CD8-positive, alpha-beta memory T cell (primary cell): Measurements from ENCODE around the gene HOXD10. TPM values are rescaled to one million over a fixed set of nuclear protein-coding genes. Genes with fewer than 3 reads are reported as not detected.

Experiments used
- CTCF ChIA-PET: fragments of 350-600 bp; sonication (Branson Sonifier 250); formaldehyde crosslinking; loops from one replicate; lab custom pipeline; 2021; ENCODE audit warnings: antibody characterized with exemption; lab: Charles Lee
- POLR2A ChIA-PET: fragments of 350-600 bp; sonication (Branson Sonifier 250); formaldehyde crosslinking; loops from one replicate; lab custom pipeline; 2021; ENCODE audit warnings: antibody characterized with exemption; lab: Charles Lee
- DNase-seq, 5 donors: peaks; one replicate each; pipeline versions ENCODE4 v3.0.0 to v3.0.0-alpha.2; 2020 to 2022; ENCODE audit warnings: mixed read lengths in 1 of 5
- H3K27ac ChIP-seq: one replicate; pipeline ENCODE4 v1.7.0; 2013; ENCODE audit warnings: low read depth, mild to moderate bottlenecking, low read length, moderate library complexity
- H3K27me3 ChIP-seq: 2 replicates; pipeline ENCODE4 v1.7.0; 2013; ENCODE audit warnings: low read length, mild to moderate bottlenecking; ENCODE audit not compliant: insufficient read depth, poor library complexity, severe bottlenecking
- H3K36me3 ChIP-seq: 2 replicates; pipeline ENCODE4 v1.7.0; 2013; ENCODE audit warnings: mild to moderate bottlenecking, low read length, moderate library complexity; ENCODE audit not compliant: insufficient read depth
- H3K4me1 ChIP-seq: 2 replicates; pipeline ENCODE4 v1.7.0; 2013; ENCODE audit warnings: mild to moderate bottlenecking, low read length, moderate library complexity; ENCODE audit not compliant: insufficient read depth
- H3K4me3 ChIP-seq: 2 replicates; pipeline ENCODE4 v1.7.0; 2013; ENCODE audit warnings: mild to moderate bottlenecking, low read length
- H3K9me3 ChIP-seq: 2 replicates; pipeline ENCODE4 v1.7.0; 2013; ENCODE audit warnings: mild to moderate bottlenecking, low read length
- H3K27ac Mint-ChIP-seq, 8 donors: one replicate each; pipeline ENCODE4 v1.8.0; 2020 to 2021; ENCODE audit warnings: mixed read lengths in 8 of 8, mild to moderate bottlenecking in 6 of 8, inconsistent platforms in 3 of 8, moderate library complexity in 3 of 8
- H3K27me3 Mint-ChIP-seq, 2 donors: one replicate each; pipeline ENCODE4 v1.8.0; 2020 to 2021; ENCODE audit warnings: mixed read lengths in 2 of 2, mild to moderate bottlenecking in 1 of 2, moderate library complexity in 1 of 2
- H3K36me3 Mint-ChIP-seq, 3 donors: one replicate each; pipeline ENCODE4 v1.8.0; 2020 to 2021; ENCODE audit warnings: mixed read lengths in 3 of 3, inconsistent platforms in 1 of 3, mild to moderate bottlenecking in 1 of 3
- H3K4me1 Mint-ChIP-seq, 3 donors: one replicate each; pipeline ENCODE4 v1.8.0; 2020 to 2021; ENCODE audit warnings: mixed read lengths in 3 of 3, inconsistent platforms in 1 of 3, mild to moderate bottlenecking in 1 of 3
- H3K4me3 Mint-ChIP-seq, 7 donors: one replicate each; pipeline ENCODE4 v1.8.0; 2020 to 2021; ENCODE audit warnings: mixed read lengths in 7 of 7, mild to moderate bottlenecking in 6 of 7, moderate library complexity in 4 of 7, inconsistent platforms in 2 of 7
- H3K9me3 Mint-ChIP-seq, 5 donors: one replicate each; pipeline ENCODE4 v1.8.0; 2020 to 2022; ENCODE audit warnings: mixed read lengths in 5 of 5, mild to moderate bottlenecking in 3 of 5, moderate library complexity in 2 of 5, inconsistent platforms in 1 of 5
- polyA plus RNA-seq: library from polyadenylated mRNA; unstranded; fragments of 300-500 nt; fragmentation: Illumina TruSeq; gene quantifications from one replicate; pipeline ENCODE4 v1.2.3, GENCODE V29; 2021
- total RNA-seq, 2 experiments: library from RNA; stranded (reverse); gene quantifications; one replicate each; pipeline ENCODE4 v1.2.3, GENCODE V29; 2021

HOXD10 gene
- total and polyA plus RNA-seq, 3 experiments from 2014 or later = not detected

- H3K4me1 Mint-ChIP-seq = peaks cover 8 to 17% (median 16%) of the 10 kb centered on the region in 3 donors
- Histone ChIP-seq H3K9me3 (no peaks in the 10 kb centered on the region), H3K4me3 (no peak overlapping the region)
Measured at GRCh38 chr2:176158855-176159662, 42.5 kb downstream of the HOXD10 start.

GRCh38 chr2:176159663-176160250, 43.2 kb downstream of the HOXD10 start:
- peaks cover 82% of the 10 kb centered on the region for H3K27me3 ChIP-seq
- no peak for DNase-seq
- POLR2A ChIA-PET = no interaction called here
- H3K9me3 Mint-ChIP-seq = peaks cover 0 to 14% (median 5%) of the 10 kb centered on the region in 5 donors
- no peaks in the 10 kb centered on the region for H3K36me3 Mint-ChIP-seq
- H3K27me3 Mint-ChIP-seq = peaks cover 74 to 87% of the 10 kb centered on the region in 2 donors
- peaks cover 11 to 21% (median 20%) of the 10 kb centered on the region in 3 donors for H3K4me1 Mint-ChIP-seq
- H3K36me3 ChIP-seq = no peaks in the 10 kb centered on the region
- no peak overlapping the region for H3K27ac ChIP-seq
- H3K4me3 ChIP-seq = no peak overlapping the region
- H3K4me1 ChIP-seq = peaks cover 5% of the 10 kb centered on the region
- CTCF ChIA-PET = no interaction called here
- H3K4me3 Mint-ChIP-seq = peak overlapping the region in 3 of 7 donors; percentile 8 to 25 (median 15)
- H3K27ac Mint-ChIP-seq = no peak overlapping the region
- H3K9me3 ChIP-seq = no peaks in the 10 kb centered on the region

More at GRCh38 chr2:176158855-176159662, 42.5 kb downstream of the HOXD10 start:
- Mint-ChIP-seq H3K9me3 (peaks cover 0 to 11% (median 2%) of the 10 kb centered on the region in 5 donors), H3K27ac (peak overlapping the region in 1 of 8 donors; percentile 34), H3K4me3 (peak overlapping the region in 4 of 7 donors; percentile 5 to 25 (median 12)), H3K27me3 (peaks cover 74 to 87% of the 10 kb centered on the region in 2 donors), H3K36me3 (no peaks in the 10 kb centered on the region)
- H3K27ac ChIP-seq = no peak overlapping the region
- CTCF ChIA-PET = no interaction called here
- H3K36me3 ChIP-seq = no peaks in the 10 kb centered on the region
- POLR2A ChIA-PET = no interaction called here
- no peak for DNase-seq
- H3K4me1 ChIP-seq = peaks cover 5% of the 10 kb centered on the region
- peaks cover 75% of the 10 kb centered on the region for H3K27me3 ChIP-seq

- Histone ChIP-seq H3K4me1 (peaks cover 5% of the 10 kb centered on the region), H3K27me3 (peaks cover 84% of the 10 kb centered on the region), H3K27ac (no peak overlapping the region), H3K36me3 (no peaks in the 10 kb centered on the region), H3K9me3 (no peaks in the 10 kb centered on the region), H3K4me3 (no peak overlapping the region)
- peaks cover 75 to 87% of the 10 kb centered on the region in 2 donors for H3K27me3 Mint-ChIP-seq
- ChIA-PET POLR2A (no interaction called here), CTCF (no interaction called here)
- peaks cover 11 to 21% (median 20%) of the 10 kb centered on the region in 3 donors for H3K4me1 Mint-ChIP-seq
- no peak overlapping the region for H3K4me3 Mint-ChIP-seq
- peaks cover 0 to 14% (median 5%) of the 10 kb centered on the region in 5 donors for H3K9me3 Mint-ChIP-seq
- DNase-seq = no peak
- no peaks in the 10 kb centered on the region for H3K36me3 Mint-ChIP-seq
- no peak overlapping the region for H3K27ac Mint-ChIP-seq
Measured at GRCh38 chr2:176160251-176160985, 43.8 kb downstream of the HOXD10 start.

- ChIA-PET POLR2A (no interaction called here), CTCF (interaction anchor here (1.2 kb wide), 1 partner anchor 17 kb away, joined by 3 read pairs; no protein-coding TSS in a partner anchor)
- Mint-ChIP-seq H3K27me3 (peaks cover 76 to 87% of the 10 kb centered on the region in 2 donors), H3K4me3 (peak overlapping the region in 1 of 7 donors; percentile 6), H3K4me1 (peaks cover 11 to 21% (median 20%) of the 10 kb centered on the region in 3 donors), H3K9me3 (peaks cover 0 to 14% (median 5%) of the 10 kb centered on the region in 5 donors), H3K36me3 (no peaks in the 10 kb centered on the region), H3K27ac (peak overlapping the region in 1 of 8 donors; percentile 1)
- Histone ChIP-seq H3K27ac (no peak overlapping the region), H3K36me3 (no peaks in the 10 kb centered on the region), H3K4me1 (peaks cover 5% of the 10 kb centered on the region), H3K27me3 (peaks cover 84% of the 10 kb centered on the region), H3K4me3 (no peak overlapping the region), H3K9me3 (no peaks in the 10 kb centered on the region)
- no peak for DNase-seq
Measured at GRCh38 chr2:176160986-176161824, 44.6 kb downstream of the HOXD10 start.

GRCh38 chr2:176161825-176162626, 45.4 kb downstream of the HOXD10 start:
- peaks cover 5% of the 10 kb centered on the region for H3K4me1 ChIP-seq
- Mint-ChIP-seq H3K4me3 (peak overlapping the region in 1 of 7 donors; percentile 6), H3K27me3 (peaks cover 76 to 88% of the 10 kb centered on the region in 2 donors), H3K4me1 (peaks cover 11 to 21% (median 20%) of the 10 kb centered on the region in 3 donors), H3K27ac (no peak overlapping the region), H3K36me3 (no peaks in the 10 kb centered on the region), H3K9me3 (peaks cover 0 to 16% (median 5%) of the 10 kb centered on the region in 5 donors)
- H3K9me3 ChIP-seq = no peaks in the 10 kb centered on the region
- peaks cover 85% of the 10 kb centered on the region for H3K27me3 ChIP-seq
- no peak for DNase-seq
- H3K27ac ChIP-seq = no peak overlapping the region
- ChIA-PET POLR2A (no interaction called here), CTCF (interaction anchor here (1.0 to 1.2 kb wide), 3 partner anchors 9 to 293 kb away, joined by 3 read pairs; no protein-coding TSS in a partner anchor)
- no peak overlapping the region for H3K4me3 ChIP-seq
- no peaks in the 10 kb centered on the region for H3K36me3 ChIP-seq

- Mint-ChIP-seq H3K4me3 (peak overlapping the region in 1 of 7 donors; percentile 8), H3K9me3 (peaks cover 0 to 19% (median 7%) of the 10 kb centered on the region in 5 donors), H3K27me3 (peaks cover 78 to 90% of the 10 kb centered on the region in 2 donors), H3K27ac (peak overlapping the region in 2 of 8 donors; percentile 35 to 58), H3K36me3 (no peaks in the 10 kb centered on the region), H3K4me1 (peaks cover 8 to 15% (median 14%) of the 10 kb centered on the region in 3 donors)
- no peaks in the 10 kb centered on the region for H3K4me1 ChIP-seq
- POLR2A ChIA-PET = no interaction called here
- H3K36me3 ChIP-seq = no peaks in the 10 kb centered on the region
- H3K27ac ChIP-seq = no peak overlapping the region
- no peak for DNase-seq
- CTCF ChIA-PET = interaction anchor here (1.0 kb wide), 2 partner anchors 8 to 292 kb away, joined by 3 read pairs; no protein-coding TSS in a partner anchor
- no peak overlapping the region for H3K4me3 ChIP-seq
- H3K9me3 ChIP-seq = no peaks in the 10 kb centered on the region
- H3K27me3 ChIP-seq = peaks cover 76% of the 10 kb centered on the region
Measured at GRCh38 chr2:176162911-176163671, 46.5 kb downstream of the HOXD10 start.
